Heart right ventricle (tissue), 16 donors: Measurements from ENCODE around the gene AIM2. TPM values are rescaled to one million over a fixed set of nuclear protein-coding genes. Genes with fewer than 3 reads are reported as not detected.
A peak's percentile ranks its signal among the peaks of the same experiment; 100 is the strongest.
"Not testable (repeated sequence)": the region's sequence is repeated elsewhere in the genome, so short reads cannot be mapped to it uniquely, and the experiment has no call there.

Experiments used
- ATAC-seq, 8 donors: fragments of 200-7000 bp; cut with Tn5 transposase; one replicate each; pipeline ENCODE4 v1.9.1; 2020; ENCODE audit warnings: mild to moderate bottlenecking in 8 of 8, moderate library complexity in 8 of 8, moderate number of reproducible peaks in 1 of 8
- DNase-seq, 2 donors: peaks; one replicate each; pipeline ENCODE4 v3.0.0-alpha.2; 2020
- H3K27ac ChIP-seq, 10 donors: fragments of 200-600 bp; sonication (generic) in 2 of 10; one replicate each; pipeline versions ENCODE4 v1.5.0 to v1.8.0; 2020 to 2022; ENCODE audit warnings: mild to moderate bottlenecking in 3 of 10
- H3K27me3 ChIP-seq, 7 donors: fragments of 200-600 bp; one replicate each; pipeline ENCODE4 v1.8.0; 2021 to 2022; ENCODE audit warnings: mild to moderate bottlenecking in 2 of 7
- H3K36me3 ChIP-seq, 9 donors: fragments of 200-600 bp; sonication (generic) in 1 of 9; one replicate each; pipeline versions ENCODE4 v1.5.0 to v1.8.0; 2020 to 2022; ENCODE audit warnings: mild to moderate bottlenecking in 2 of 9
- H3K4me1 ChIP-seq, 9 donors: fragments of 200-600 bp; sonication (generic) in 1 of 9; one replicate each; pipeline versions ENCODE4 v1.5.0 to v1.8.0; 2020 to 2022; ENCODE audit warnings: mild to moderate bottlenecking in 4 of 9
- H3K4me3 ChIP-seq, 10 donors: fragments of 200-600 bp; sonication (generic) in 2 of 10; one replicate each; pipeline versions ENCODE4 v1.5.0 to v1.8.0; 2020 to 2022; ENCODE audit warnings: mild to moderate bottlenecking in 7 of 10, moderate library complexity in 2 of 10
- H3K9me3 ChIP-seq, 11 donors: fragments of 200-600 bp in 10 of 11; sonication (generic) in 2 of 11; one replicate each; pipeline versions ENCODE4 v1.5.0 to v1.8.0; 2013 to 2022; ENCODE audit warnings: mild to moderate bottlenecking in 2 of 11, control low read depth in 1 of 11, moderate library complexity in 1 of 11
- CTCF ChIP-seq, 9 donors: fragments of 200-600 bp; sonication (generic) in 2 of 9; IDR thresholded peaks; one replicate each; pipeline versions ENCODE4 v1.5.0 to v1.8.0; 2021 to 2022; ENCODE audit warnings: antibody characterized with exemption in 9 of 9, mild to moderate bottlenecking in 5 of 9, moderate library complexity in 1 of 9
- WGBS, 2 donors: extraction: QIAGEN DNeasy Blood & Tissue Kit; methylation state at CpG; one replicate each; pipeline ENCODE4 v1.1.7; 2013; ENCODE audit warnings: inconsistent platforms in 1 of 2; 5-methylcytosine and 5-hydroxymethylcytosine counted together
- intact Hi-C, 10 donors: fragments of 100-400 bp; cut with DNase I; formaldehyde crosslinking; loops; one replicate each; pipeline versions ENCODE4 v1.11.1 to v1.14.2; 2022
- polyA plus RNA-seq, 2 donors: library from polyadenylated mRNA; stranded (reverse); fragments of 200-250 nt; gene quantifications; one replicate each; pipeline ENCODE4 v1.2.3, GENCODE V29; 2013
- total RNA-seq, 10 donors: library from RNA; stranded (reverse); fragmentation: NEBNext Ultra II Directional in 3 of 10; extraction: Animal tissue kit (Norgen Biotek cat#: 25700) in 3 of 10; gene quantifications; one replicate each; pipeline versions ENCODE4 v1.2.1 to v1.2.4, GENCODE V29; 2021 to 2023
- donor health status: Arrhythmogenic right ventricular cardiomyopathy.
- donor health status: ischemic (EF 13 %, LVEDD 7.1; RV severe dilation, severe dysfunction).
- donor health status: healthy with polysubstance abuse.
- donor health status: DM: no; HTN: yes; CAD: no.
- donor health status: DM: no; HTN: no; CAD: no.
- donor health status: ischemic (EF 25% LVEDD 6.9; RV normal size, moderate dysfunction).
- donor health status: ischemic (EF 25% LVEDD 5.7; RV mildly dilated, moderate dysfunction).
- donor health status: healthy.
- donor health status: DM: yes; HTN: yes; CAD: no.
- donor health status: Ischemic cardiomyopathy.
- donor health status: ischemic (EF 35%, LVEDD 5.7; RV mildly dilated, moderate dysfunction).
- donor health status: nonischemic (EF 11% LVEDD 7.7; RV severe dilation, severe dysfunction).
- donor health status: DM: yes; HTN: yes; CAD: no.
- donor health status: PGD.
- donor health status: ischemic (EF 29% LVEDD 5.4; RV normal size, mild dysfunction).
- donor health status: nonischemic (EF 23%, LVEDD 6.1; RV moderate dilation, normal function).

Gene AIM2
- total and polyA plus RNA-seq, 12 donors, result 0.03 to 1.8 (median 0.56) TPM; not detected in 6

- Histone ChIP-seq H3K4me3 (no peak overlapping the region), H3K4me1 (peaks cover 0 to 49% (median 13%) of the 10 kb centered on the region in 9 donors), H3K9me3 (no peaks in the 10 kb centered on the region), H3K27me3 (no peaks in the 10 kb centered on the region), H3K36me3 (peaks cover 0 to 70% (median 13%) of the 10 kb centered on the region in 9 donors), H3K27ac (no peak overlapping the region)
- ATAC-seq (no peak), DNase-seq (no peak)
- intact Hi-C loops, result loop anchor here in 1 of 10 donors (10.0 kb wide), 1 partner anchor 729 kb away; the partner anchor contains the start of gene DUSP23
- WGBS, 2 donors, result 82 to 85% methylated on average over 7 of the region's 7 CpGs
- no peak for TF ChIP-seq CTCF (IDR thresholded peaks at IDR 0.05)
Observed at GRCh38 chr1:159056069-159056698, 20.4 kb downstream of the AIM2 start.

GRCh38 chr1:159055181-159055641, 21.4 kb downstream of the AIM2 start:
- no peak for DNase-seq
- H3K4me1 ChIP-seq, result peaks cover 0 to 49% (median 13%) of the 10 kb centered on the region in 9 donors
- no peak for TF ChIP-seq CTCF (IDR thresholded peaks at IDR 0.05)
- no peak for ATAC-seq
- intact Hi-C loops, result loop anchor here in 1 of 10 donors (10.0 kb wide), 1 partner anchor 730 kb away; the partner anchor contains the start of gene DUSP23
- no peaks in the 10 kb centered on the region for H3K27me3 ChIP-seq
- peaks cover 0 to 80% (median 18%) of the 10 kb centered on the region in 9 donors for H3K36me3 ChIP-seq
- WGBS, 2 donors, result 78 to 89% methylated on average over 5 of the region's 5 CpGs
- H3K9me3 ChIP-seq, result no peaks in the 10 kb centered on the region
- H3K4me3 ChIP-seq, result no peak overlapping the region
- peak overlapping the region in 1 of 10 donors; percentile 1 for H3K27ac ChIP-seq

- TF ChIP-seq CTCF (IDR thresholded peaks at IDR 0.05), result no peak
- H3K27me3 ChIP-seq, result no peaks in the 10 kb centered on the region
- no peaks in the 10 kb centered on the region for H3K9me3 ChIP-seq
- peaks cover 0 to 49% (median 13%) of the 10 kb centered on the region in 9 donors for H3K4me1 ChIP-seq
- no peak for DNase-seq
- no peak overlapping the region for H3K4me3 ChIP-seq
- ATAC-seq, result peak in 1 of 8 donors; percentile 12
- peak overlapping the region in 2 of 10 donors; percentile 4 to 34 for H3K27ac ChIP-seq
- 41% methylated on average over 2 of the region's 2 CpGs for WGBS, 2 donors
- intact Hi-C loops, result loop anchor here in 2 of 10 donors (5.0 to 10.0 kb wide), 2 partner anchors 42 to 730 kb away; partner anchors contain the start of gene DUSP23 (in 1 of the 2)
- peaks cover 0 to 88% (median 18%) of the 10 kb centered on the region in 9 donors for H3K36me3 ChIP-seq
Observed at GRCh38 chr1:159054427-159054826, 22.1 kb downstream of the AIM2 start.

- Histone ChIP-seq H3K27me3 (no peaks in the 10 kb centered on the region), H3K4me3 (no peak overlapping the region), H3K36me3 (peaks cover 0 to 96% (median 18%) of the 10 kb centered on the region in 9 donors), H3K9me3 (no peaks in the 10 kb centered on the region), H3K27ac (no peak overlapping the region), H3K4me1 (peaks cover 0 to 48% (median 13%) of the 10 kb centered on the region in 9 donors)
- DNase-seq (no peak), ATAC-seq (no peak)
- intact Hi-C loops, result loop anchor here in 2 of 10 donors (5.0 to 10.0 kb wide), 2 partner anchors 39 to 733 kb away; partner anchors contain the start of gene DUSP23 (in 1 of the 2)
- WGBS, 2 donors, result 96 to 99% methylated on average over 2 of the region's 2 CpGs
- no peak for TF ChIP-seq CTCF (IDR thresholded peaks at IDR 0.05)
Observed at GRCh38 chr1:159051436-159051835, 25.1 kb downstream of the AIM2 start.

- H3K36me3 ChIP-seq, result peaks cover 0 to 92% (median 21%) of the 10 kb centered on the region in 9 donors
- H3K27ac ChIP-seq, DNase-seq, H3K4me3 ChIP-seq, H3K4me1 ChIP-seq, H3K9me3 ChIP-seq, intact Hi-C loops, H3K27me3 ChIP-seq, ATAC-seq: not testable (repeated sequence)
- WGBS, 2 donors, result 72 to 75% methylated on average over 1 of the region's 1 CpG
Observed at GRCh38 chr1:159046486-159046885, 30.1 kb downstream of the AIM2 start.
